ENCODE measurements around the gene REG3G. TPM values are rescaled to one million over a fixed set of nuclear protein-coding genes. Genes with fewer than 3 reads are reported as not detected.

The REG3G gene
- total RNA-seq, 2 experiments from 2014 or later, result not detected

- H3K9me3 Mint-ChIP-seq, result peaks cover 11% of the 10 kb centered on the region
- H3K27ac Mint-ChIP-seq, result no peak overlapping the region
- no peaks in the 10 kb centered on the region for H3K4me1 Mint-ChIP-seq
- no peak for DNase-seq
- ChIA-PET CTCF (no interaction called here), POLR2A (no interaction called here)
- no peaks in the 10 kb centered on the region for H3K36me3 Mint-ChIP-seq (ENCODE audit: low read depth)
- H3K4me3 Mint-ChIP-seq, result no peak overlapping the region
- no peaks in the 10 kb centered on the region for H3K27me3 Mint-ChIP-seq
Measured at GRCh38 chr2:79065201-79065600, 39.7 kb downstream of the REG3G start.

GRCh38 chr2:79071078-79071477 lies 45.6 kb downstream of the REG3G start:
- ChIA-PET POLR2A (no interaction called here), CTCF (no interaction called here)
- no peak for DNase-seq
- H3K4me1 Mint-ChIP-seq, result no peaks in the 10 kb centered on the region
- H3K27me3 Mint-ChIP-seq, result no peaks in the 10 kb centered on the region
- peaks cover 7% of the 10 kb centered on the region for H3K9me3 Mint-ChIP-seq
- H3K36me3 Mint-ChIP-seq (ENCODE audit: low read depth), result no peaks in the 10 kb centered on the region
- no peak overlapping the region for H3K4me3 Mint-ChIP-seq
- no peak overlapping the region for H3K27ac Mint-ChIP-seq

Other genes starting within 250 kb of the REG3G start
- not detected for gene REG1B, start 62.3 kb downstream of the REG3G start, total RNA-seq
- gene REG1A, start 94.8 kb downstream of the REG3G start, total RNA-seq, result not detected
- gene REG3A, start 134.1 kb downstream of the REG3G start, total RNA-seq, result not detected